GM12878 (cell line): ENCODE measurements around the gene ASB6. TPM values are rescaled to one million over a fixed set of nuclear protein-coding genes. Genes with fewer than 3 reads are reported as not detected.

Experiments used
- ATAC-seq: fragments of 200-7000 bp; cut with Tn5 transposase; 3 replicates; pipeline ENCODE4 v1.9.1; 2020; ENCODE audit warnings: mild to moderate bottlenecking, moderate library complexity
- Bru-seq: library from RNA; stranded (reverse); fragments of 400-500 nt; gene quantifications from one replicate; lab custom pipeline; 2021; lab: Mats Ljungman, UMichigan
- BruChase-seq, 2 experiments: library from RNA; stranded (reverse); fragments of 400-500 nt; gene quantifications; one replicate each; lab custom pipeline; 2021; lab: Mats Ljungman, UMichigan
- BruUV-seq: library from RNA; stranded (reverse); fragments of 400-500 nt; replicated peaks from 2 replicates; lab custom pipeline; 2021; lab: Mats Ljungman, UMichigan
- CTCF ChIA-PET: fragments of 300-600 bp; sonication (Branson Sonifier 250); formaldehyde crosslinking; extraction: SDS; loops from one replicate; lab custom pipeline; 2021; ENCODE audit warnings: inconsistent platforms; lab: Yijun Ruan, JAX
- POLR2A ChIA-PET: fragments of 350-600 bp; formaldehyde crosslinking; extraction: SDS; loops from one replicate; lab custom pipeline; 2021; ENCODE audit warnings: inconsistent platforms; lab: Charles Lee
- RAD21 ChIA-PET: fragments of 300-600 bp; sonication (Branson Sonifier 250); formaldehyde crosslinking; loops from one replicate; lab custom pipeline; 2023; ENCODE audit warnings: antibody characterized with exemption; ENCODE audit not compliant: unreplicated experiment; lab: Charles Lee
- SMC1A ChIA-PET: fragments of 300-600 bp; sonication (Branson Sonifier 250); formaldehyde crosslinking; loops from one replicate; lab custom pipeline; 2023; ENCODE audit not compliant: unreplicated experiment, uncharacterized antibody; lab: Charles Lee
- DNase-seq: peaks from one replicate; pipeline ENCODE4 v3.0.0-alpha.2; 2011; ENCODE audit warnings: low read depth, low spot score
- FAIRE-seq: peaks from 3 replicates; lab custom pipeline; 2011; peaks lifted over from hg19 to GRCh38; lab: Jason Lieb, UNC
- H2AFZ ChIP-seq: 2 replicates; pipeline ENCODE4 v1.6.0; 2011; ENCODE audit warnings: low read depth, low read length, control low read depth; ENCODE audit not compliant: control insufficient read depth
- H3K27ac ChIP-seq: 2 replicates; pipeline ENCODE4 v1.5.1; 2011; ENCODE audit warnings: control low read depth; ENCODE audit not compliant: control insufficient read depth, insufficient read depth
- H3K27me3 ChIP-seq, 2 experiments: replicated peaks in 1 of 2; 2 replicates each; pipeline versions ENCODE4 v1.6.0 to v1.6.1; 2011; ENCODE audit warnings: low read length in 1 of 2; ENCODE audit not compliant: control insufficient read depth in 2 of 2, insufficient read depth in 2 of 2
- H3K36me3 ChIP-seq, 2 experiments: 2 replicates each; pipeline ENCODE4 v1.5.1; 2011; ENCODE audit warnings: low read length in 1 of 2; ENCODE audit not compliant: control insufficient read depth in 2 of 2, insufficient read depth in 2 of 2
- H3K4me1 ChIP-seq: 2 replicates; pipeline ENCODE4 v1.6.1; 2011; ENCODE audit warnings: mild to moderate bottlenecking, low read length, moderate library complexity, mixed read lengths; ENCODE audit not compliant: control insufficient read depth, insufficient read depth
- H3K4me2 ChIP-seq: 2 replicates; pipeline ENCODE4 v1.6.0; 2011; ENCODE audit warnings: control low read depth; ENCODE audit not compliant: control insufficient read depth, insufficient read depth
- H3K4me3 ChIP-seq: fragments of 200-600 bp; sonication (generic); 2 replicates; pipeline ENCODE4 v1.5.1; 2016
- H3K79me2 ChIP-seq: 2 replicates; pipeline ENCODE4 v1.6.0; 2011; ENCODE audit warnings: low read length; ENCODE audit not compliant: control insufficient read depth, insufficient read depth
- H3K9ac ChIP-seq: 2 replicates; pipeline ENCODE4 v1.8.0; 2011; ENCODE audit warnings: low read length, control low read depth, mixed read lengths; ENCODE audit not compliant: control insufficient read depth, insufficient read depth
- H3K9me3 ChIP-seq: replicated peaks from 3 replicates; pipeline ENCODE4 v1.5.1; 2011; ENCODE audit warnings: mild to moderate bottlenecking, low read length; ENCODE audit not compliant: control insufficient read depth, insufficient read depth
- H4K20me1 ChIP-seq: 2 replicates; pipeline ENCODE4 v1.6.0; 2011; ENCODE audit not compliant: control insufficient read depth, insufficient read depth
- ELK1 ChIP-seq: IDR thresholded peaks from 2 replicates; pipeline ENCODE4 v1.6.1; 2012; ENCODE audit warnings: low read depth, low read length, improper control_type of control experiment
- EZH2 ChIP-seq: IDR thresholded peaks from 2 replicates; pipeline ENCODE4 v1.6.1; 2012; ENCODE audit warnings: low read depth, mild to moderate bottlenecking, control low read depth, inconsistent platforms, low read length, borderline replicate concordance; ENCODE audit not compliant: control insufficient read depth
- JUND ChIP-seq: IDR thresholded peaks from 2 replicates; pipeline ENCODE4 v1.6.1; 2012; ENCODE audit warnings: low read depth, mild to moderate bottlenecking, low read length, improper control_type of control experiment, moderate library complexity
- NBN ChIP-seq: fragments of 450-650 bp; IDR thresholded peaks from 2 replicates; pipeline ENCODE4 v1.6.1; 2016
- NFYA ChIP-seq: IDR thresholded peaks from 2 replicates; pipeline ENCODE4 v1.6.1; 2011; ENCODE audit warnings: low read depth, mild to moderate bottlenecking, low read length, improper control_type of control experiment, borderline replicate concordance
- NKRF ChIP-seq: fragments of 450-650 bp; conservative IDR thresholded peaks from 2 replicates; pipeline ENCODE4 v1.6.1; 2017; ENCODE audit warnings: mild to moderate bottlenecking, moderate library complexity
- RCOR1 ChIP-seq: conservative IDR thresholded peaks from 2 replicates; pipeline ENCODE4 v1.6.1; 2012; ENCODE audit warnings: low read depth, low read length, improper control_type of control experiment
- SIN3A ChIP-seq: IDR thresholded peaks from 2 replicates; pipeline ENCODE4 v1.6.1; 2012; ENCODE audit warnings: low read depth, low read length, improper control_type of control experiment
- SP1 ChIP-seq: IDR thresholded peaks from one replicate; pipeline ENCODE4 v1.6.1; 2011; ENCODE audit warnings: low read depth, low read length
- SPI1 ChIP-seq: IDR thresholded peaks from 2 replicates; pipeline ENCODE4 v1.6.1; 2011; ENCODE audit warnings: low read depth, mild to moderate bottlenecking, low read length, moderate library complexity, borderline replicate concordance; ENCODE audit not compliant: insufficient read depth
- WRNIP1 ChIP-seq: IDR thresholded peaks from 2 replicates; pipeline ENCODE4 v1.6.1; 2011; ENCODE audit warnings: low read depth, low read length, improper control_type of control experiment, borderline replicate concordance
- ZSCAN29 ChIP-seq: fragments of 450-650 bp; IDR thresholded peaks from 2 replicates; pipeline ENCODE4 v1.6.1; 2017; ENCODE audit warnings: mild to moderate bottlenecking, moderate library complexity
- ZZZ3 ChIP-seq: IDR thresholded peaks from 2 replicates; pipeline ENCODE4 v1.6.1; 2011; ENCODE audit warnings: low read depth; ENCODE audit not compliant: control insufficient read depth, insufficient read length
- WGBS: methylation state at CpG from one replicate; pipeline ENCODE4 v1.1.6; 2016; ENCODE audit warnings: low lambda C conversion rate; ENCODE audit not compliant: insufficient replicate concordance, insufficient coverage; ENCODE audit errors: missing lambda C conversion rate; 5-methylcytosine and 5-hydroxymethylcytosine counted together
- in situ Hi-C: fragments of 300-500 bp; cut with MboI; formaldehyde crosslinking; loops from 9 replicates; pipeline ENCODE4 v1.14.3; 2018; ENCODE audit warnings: mixed read lengths
- intact Hi-C: fragments of 100-400 bp; cut with micrococcal nuclease; formaldehyde crosslinking; loops from one replicate; pipeline ENCODE4 v1.14.2; 2022; ENCODE audit not compliant: unreplicated experiment
- long read RNA-seq, 2 experiments: library from polyadenylated mRNA; unstranded; transcript quantifications; one replicate each; pipeline ENCODE4 v2.0.0, GENCODE V29; 2019 to 2020
- polyA minus RNA-seq, 3 experiments: library from RNA; depleted of rRNA, polyadenylated mRNA; stranded (reverse); fragments of >200 nt; gene quantifications; 2 replicates each; pipeline ENCODE4 v1.2.3, GENCODE V29; 2011
- polyA plus RNA-seq, 11 experiments: library from polyadenylated mRNA; depleted of rRNA in 4 of 11; unstranded in 6 of 11; stranded (reverse) in 5 of 11; fragments of >200 nt; fragmentation: Nextera tagmentation in 4 of 11; fragmentation: Illumina TruSeq in 1 of 11; extraction: Ambion mirVana in 4 of 11; extraction: Trizol in 1 of 11; gene quantifications; 1 replicate in 1 of 11; 2 replicates in 10 of 11; pipeline versions ENCODE4 v1.2.1 to v1.2.3, GENCODE V29; 2011 to 2016; ENCODE audit warnings: inconsistent platforms in 2 of 11, missing spikeins in 2 of 11, low read depth in 1 of 11
- total RNA-seq, 4 experiments: library from RNA; depleted of rRNA in 3 of 4; stranded (reverse); fragments of >200 nt in 3 of 4; fragmentation: Illumina TruSeq in 1 of 4; extraction: Trizol in 1 of 4; gene quantifications; 2 replicates each; pipeline versions ENCODE4 v1.2.1 to v1.2.3, GENCODE V29; 2013 to 2021

The ASB6 gene
- 6.0 and 8.6 TPM in 2 replicates for total RNA-seq (2013; cell fraction: nucleolus; rRNA removed)
- total RNA-seq (2014; rRNA removed): 11.1 and 11.4 TPM in 2 replicates
- 4.7 and 5.2 TPM in 2 replicates for total RNA-seq (2014; rRNA removed; fragmentation: Illumina TruSeq; extraction: Trizol)
- 15.1 and 15.2 TPM in 2 replicates for total RNA-seq (2021)
- 4.7 TPM for polyA plus RNA-seq (2011; ENCODE audit: low read depth)
- 3.7 and 7.9 TPM in 2 replicates for polyA plus RNA-seq (2011; rRNA removed)
- 9.8 and 13.0 TPM in 2 replicates for polyA plus RNA-seq (2011; cell fraction: cytosol; rRNA removed)
- 20.2 and 23.7 TPM in 2 replicates for polyA plus RNA-seq (2011; cell fraction: nucleus; rRNA removed)
- 8.1 and 8.5 TPM in 2 replicates for polyA plus RNA-seq (2012)
- 3.6 and 8.3 TPM in 2 replicates for polyA plus RNA-seq (2014; fragmentation: Illumina TruSeq; extraction: Trizol)
- polyA plus RNA-seq (2014; fragmentation: Nextera tagmentation; extraction: Ambion mirVana): 1 to 10 TPM in 1 of 2 experiments, under 1 TPM in 1; 0.80 to 1.1 TPM
- polyA plus RNA-seq (2014; rRNA removed): 15.8 and 16.3 TPM in 2 replicates
- polyA plus RNA-seq (2016; fragmentation: Nextera tagmentation; extraction: Ambion mirVana): 10 to 100 TPM; 15.8 to 18.2 TPM
- 3.7 and 7.9 TPM in 2 replicates for polyA minus RNA-seq (2011; rRNA and poly(A)+ RNA removed)
- polyA minus RNA-seq (2011; cell fraction: cytosol; rRNA and poly(A)+ RNA removed): 3.0 and 3.1 TPM in 2 replicates
- polyA minus RNA-seq (2011; cell fraction: nucleus; rRNA and poly(A)+ RNA removed): 3.9 and 6.4 TPM in 2 replicates
- percentile 69 among the genes with signal in this experiment for Bru-seq, nascent RNA
- BruChase-seq, experiment 1, labeled RNA remaining after a 6-hour chase: percentile 66 among the genes with signal in this experiment
- percentile 82 among the genes with signal in this experiment for BruChase-seq, experiment 2, labeled RNA remaining after a 2-hour chase
- long read RNA-seq, experiment 1, transcript ASB6-201 (6 exons, 2,330 nt): major isoform, 11 of 12 reads
- long read RNA-seq, experiment 1, partial matches to known transcripts: 0 of 12 reads
- long read RNA-seq, experiment 1, other reads (novel, unspliced or antisense): 1 of 12 reads
- long read RNA-seq, experiment 2, partial matches to known transcripts: 3 of 7 reads
- long read RNA-seq, experiment 2, other reads (novel, unspliced or antisense): 2 of 7 reads

GRCh38 chr9:129641750-129642585 lies at the start of gene ASB6:
TSS of gene ASB6 (minus strand) at chr9:129642151. CDS start at chr9:129641999, 152 bp downstream.
- DNase-seq (peak; percentile 69), ATAC-seq (peak; percentile 100), FAIRE-seq (peak; percentile 95)
- H3K36me3 ChIP-seq: peaks cover 10 to 18% of the 10 kb centered on the region in 2 experiments; a peak in 3 of 4 replicates
- peak within 1 kb of the TSS; percentile 96 for H2AFZ ChIP-seq
- in situ Hi-C loops (no loop called here), intact Hi-C loops (loop anchor here (1.0 kb wide), 1 partner anchor 142 kb away; no protein-coding TSS in a partner anchor)
- POLR2A ChIA-PET: no interaction called here
- CTCF ChIA-PET: interaction anchor here (0.5 to 2.0 kb wide), 10 partner anchors 15 to 500 kb away, joined by 3 to 13 read pairs (median 4); no protein-coding TSS in a partner anchor
- no peaks in the 10 kb centered on the region for H4K20me1 ChIP-seq
- H3K9ac ChIP-seq: peak within 1 kb of the TSS; percentile 70
- peaks cover 15% of the 10 kb centered on the region for H3K79me2 ChIP-seq
- H3K27ac ChIP-seq: peak within 1 kb of the TSS; percentile 63
- RAD21 ChIA-PET: interaction anchor here (1.5 kb wide), 1 partner anchor 86 kb away, joined by 4 read pairs; no protein-coding TSS in a partner anchor
- peak within 1 kb of the TSS; percentile 90 for H3K4me3 ChIP-seq
- H3K4me2 ChIP-seq: peak within 1 kb of the TSS; percentile 78
- no peaks in the 10 kb centered on the region for H3K27me3 ChIP-seq
- no TSS peak for BruUV-seq
- peaks cover 6% of the 10 kb centered on the region; the same call in 1 of the 2 replicates for H3K4me1 ChIP-seq
- SMC1A ChIA-PET: interaction anchor here (1.3 kb wide), 1 partner anchor 16 kb away, joined by 4 read pairs; the partner anchor contains the start of gene NTMT1
- under 1% methylated on average over 82 of the region's 93 CpGs for WGBS
- no peaks in the 10 kb centered on the region for H3K9me3 ChIP-seq
- peak; percentile 81 for TF ChIP-seq NKRF
- no peak for TF ChIP-seq ZSCAN29
- no peak for TF ChIP-seq ZZZ3
- 0 out of 2 replicates have a peak, but pooled peaks have one; percentile 13 for TF ChIP-seq RCOR1
- TF ChIP-seq JUND: 0 out of 2 replicates have a peak, but pooled peaks have one; percentile 15
- peak; percentile 72; the same call in 1 of the 2 replicates for TF ChIP-seq SIN3A
- TF ChIP-seq WRNIP1: no peak
- TF ChIP-seq EZH2: no peak
- peak; percentile 7 for TF ChIP-seq SP1
- no peak; the same call in 1 of the 2 replicates for TF ChIP-seq ELK1
- no peak for TF ChIP-seq SPI1
- no peak for TF ChIP-seq NBN
- no peak for TF ChIP-seq NFYA
